Spleen (tissue), 11 donors: ENCODE measurements around the gene DTX3L. TPM values are rescaled to one million over a fixed set of nuclear protein-coding genes. Genes with fewer than 3 reads are reported as not detected.

Experiments used
- DNase-seq: peaks from one replicate; pipeline ENCODE4 v3.0.0-alpha.2; 2020
- H3K27ac ChIP-seq, 8 donors: fragments of 200-600 bp; sonication (generic) in 7 of 8; 1 replicate in 4 of 8; 2 replicates in 4 of 8; pipeline versions ENCODE4 v1.5.0 to v1.8.0; 2016 to 2021; ENCODE audit warnings: inconsistent platforms in 4 of 8, mild to moderate bottlenecking in 4 of 8, moderate library complexity in 1 of 8
- H3K27me3 ChIP-seq, 7 donors: fragments of 200-600 bp; sonication (generic) in 6 of 7; replicated peaks in 1 of 7; 1 replicate in 4 of 7; 2 replicates in 3 of 7; pipeline versions ENCODE4 v1.5.0 to v1.8.0; 2016 to 2021; ENCODE audit warnings: inconsistent platforms in 3 of 7, mild to moderate bottlenecking in 1 of 7
- H3K36me3 ChIP-seq, 6 donors: fragments of 200-600 bp; sonication (generic) in 5 of 6; 1 replicate in 4 of 6; 2 replicates in 2 of 6; pipeline versions ENCODE4 v1.5.0 to v1.8.0; 2016 to 2021; ENCODE audit warnings: inconsistent platforms in 2 of 6
- H3K4me1 ChIP-seq, 6 donors: fragments of 200-600 bp; sonication (generic) in 5 of 6; 1 replicate in 3 of 6; 2 replicates in 3 of 6; pipeline versions ENCODE4 v1.5.0 to v1.8.0; 2016 to 2021; ENCODE audit warnings: inconsistent platforms in 3 of 6
- H3K4me3 ChIP-seq, 8 donors: fragments of 200-600 bp; sonication (generic) in 7 of 8; 1 replicate in 4 of 8; 2 replicates in 4 of 8; pipeline versions ENCODE4 v1.5.0 to v1.8.0; 2016 to 2021; ENCODE audit warnings: inconsistent platforms in 4 of 8, mild to moderate bottlenecking in 4 of 8, moderate library complexity in 2 of 8
- H3K9me3 ChIP-seq, 8 donors: fragments of 200-600 bp; sonication (generic) in 7 of 8; 1 replicate in 4 of 8; 2 replicates in 4 of 8; pipeline versions ENCODE4 v1.5.0 to v1.8.0; 2016 to 2021; ENCODE audit warnings: inconsistent platforms in 4 of 8
- CTCF ChIP-seq, 11 experiments: fragments of 200-600 bp in 7 of 11; fragments of 450-650 bp in 4 of 11; sonication (generic) in 4 of 11; IDR thresholded peaks in 8 of 11; conservative IDR thresholded peaks in 3 of 11; 1 replicate in 7 of 11; 2 replicates in 4 of 11; pipeline versions ENCODE4 v1.4.0 to v1.8.0; 2016 to 2021; ENCODE audit warnings: antibody characterized with exemption in 11 of 11, inconsistent platforms in 4 of 11, mild to moderate bottlenecking in 1 of 11
- POLR2A ChIP-seq, 3 donors: fragments of 450-650 bp; IDR thresholded peaks; one replicate each; pipeline ENCODE4 v1.5.1; 2017; ENCODE audit warnings: antibody characterized with exemption in 3 of 3, mild to moderate bottlenecking in 1 of 3
- POLR2AphosphoS5 ChIP-seq, 3 donors: sonication (generic); formaldehyde crosslinking; IDR thresholded peaks; one replicate each; pipeline ENCODE4 v1.5.1; 2017; ENCODE audit warnings: antibody characterized with exemption in 3 of 3
- WGBS, 5 donors: extraction: QIAGEN DNeasy Blood & Tissue Kit in 3 of 5; methylation state at CpG; one replicate each; pipeline versions ENCODE4 v1.1.5 to v1.1.7; 2013 to 2018; 5-methylcytosine and 5-hydroxymethylcytosine counted together
- intact Hi-C: fragments of 100-400 bp; cut with DNase I; formaldehyde crosslinking; loops from one replicate; pipeline ENCODE4 v1.15.0; 2023; ENCODE audit warnings: low total_unique reads
- polyA plus RNA-seq, 3 donors: library from polyadenylated mRNA; stranded (reverse); fragments of 200-250 nt; gene quantifications; one replicate each; pipeline ENCODE4 v1.2.1, GENCODE V29; 2013
- total RNA-seq, 7 donors: library from RNA; depleted of rRNA in 3 of 7; stranded (reverse); fragments of >200 nt in 3 of 7; fragmentation: NEBNext Ultra II Directional in 4 of 7; extraction: Animal tissue kit (Norgen Biotek cat#: 25700) in 4 of 7; gene quantifications; one replicate each; pipeline versions ENCODE4 v1.1.0 to v1.2.1, GENCODE V29; 2016 to 2021
- donor health status: healthy with polysubstance abuse.
- donor health status: DM: no; HTN: no; CAD: no; lungs with moderate emphysema.
- donor health status: DM: no; HTN: no; CAD: no.
- donor health status: Bipolar disorder and iron deficiency.
- donor health status: healthy.
- donor health status: DM: no; HTN: no; CAD: no.
- donor health status: DM: yes; HTN: yes; CAD: no.

Gene DTX3L
- total and polyA plus RNA-seq, 10 donors = 11.0 to 68.4 (median 63.3) TPM

GRCh38 chr3:122516846-122517360, 47.2 kb upstream of the DTX3L start:
- no peak overlapping the region for H3K27ac ChIP-seq
- no peak for TF ChIP-seq POLR2AphosphoS5 (IDR thresholded peaks at IDR 0.05)
- intact Hi-C loops = no loop called here
- H3K4me3 ChIP-seq = no peak overlapping the region
- whole genome bisulfite sequencing, 5 donors = 81 to 96% (median 87%) methylated on average over 6 of the region's 6 CpGs
- no peaks in the 10 kb centered on the region for H3K36me3 ChIP-seq
- H3K9me3 ChIP-seq = no peaks in the 10 kb centered on the region
- no peaks in the 10 kb centered on the region for H3K27me3 ChIP-seq
- DNase-seq = no peak
- peaks cover 6 to 29% (median 23%) of the 10 kb centered on the region in 6 donors for H3K4me1 ChIP-seq

GRCh38 chr3:122519693-122520092, 44.4 kb upstream of the DTX3L start:
- Histone ChIP-seq H3K36me3 (no peaks in the 10 kb centered on the region), H3K27me3 (no peaks in the 10 kb centered on the region), H3K4me1 (peaks cover 0 to 8% (median 2%) of the 10 kb centered on the region in 6 donors), H3K27ac (no peak overlapping the region), H3K4me3 (no peak overlapping the region), H3K9me3 (no peaks in the 10 kb centered on the region)
- no peak for DNase-seq
- intact Hi-C loops = no loop called here
- no peak for TF ChIP-seq POLR2A (IDR thresholded peaks at IDR 0.05)
- TF ChIP-seq CTCF (IDR thresholded peaks at IDR 0.05 in 8 of 11, conservative IDR thresholded peaks at IDR 0.05 in 3 of 11) = no peak
- no peak for TF ChIP-seq POLR2AphosphoS5 (IDR thresholded peaks at IDR 0.05)

GRCh38 chr3:122520861-122521260, 43.3 kb upstream of the DTX3L start:
- DNase-seq = no peak
- no peak overlapping the region for H3K27ac ChIP-seq
- no peaks in the 10 kb centered on the region for H3K27me3 ChIP-seq
- H3K4me3 ChIP-seq = no peak overlapping the region
- H3K36me3 ChIP-seq = peaks cover 0 to 4% (median 0%) of the 10 kb centered on the region in 6 donors
- TF ChIP-seq POLR2A (IDR thresholded peaks at IDR 0.05) = no peak
- TF ChIP-seq CTCF (IDR thresholded peaks at IDR 0.05 in 8 of 11, conservative IDR thresholded peaks at IDR 0.05 in 3 of 11) = no peak
- no peak for TF ChIP-seq POLR2AphosphoS5 (IDR thresholded peaks at IDR 0.05)
- H3K4me1 ChIP-seq = no peaks in the 10 kb centered on the region
- intact Hi-C loops = no loop called here
- WGBS, 5 donors = 87 to 97% (median 93%) methylated on average over 4 of the region's 4 CpGs
- H3K9me3 ChIP-seq = no peaks in the 10 kb centered on the region

GRCh38 chr3:122523317-122523716, 40.8 kb upstream of the DTX3L start:
- no peak overlapping the region for H3K4me3 ChIP-seq
- intact Hi-C loops = no loop called here
- no peak for DNase-seq

More at GRCh38 chr3:122523317-122523716, 40.8 kb upstream of the DTX3L start:
- no peak for TF ChIP-seq POLR2AphosphoS5 (IDR thresholded peaks at IDR 0.05)
- TF ChIP-seq CTCF (IDR thresholded peaks at IDR 0.05 in 8 of 11, conservative IDR thresholded peaks at IDR 0.05 in 3 of 11) = no peak
- no peak for TF ChIP-seq POLR2A (IDR thresholded peaks at IDR 0.05)
- 92 to 97% (median 95%) methylated on average over 11 of the region's 11 CpGs for WGBS, 5 donors
- Histone ChIP-seq H3K36me3 (peaks cover 0 to 28% (median 10%) of the 10 kb centered on the region in 6 donors), H3K27me3 (no peaks in the 10 kb centered on the region), H3K4me1 (no peaks in the 10 kb centered on the region), H3K27ac (no peak overlapping the region), H3K9me3 (no peaks in the 10 kb centered on the region)
